RWPE2 (cell line): ENCODE data around the gene RIMS1.
"Not testable (repeated sequence)": the region's sequence is repeated elsewhere in the genome, so short reads cannot be mapped to it uniquely, and the experiment has no call there.

Experiments used
- ATAC-seq: fragments of 200-7000 bp; cut with Tn5 transposase; 3 replicates; pipeline ENCODE4 v1.9.1; 2021; ENCODE audit warnings: low read depth
- DNase-seq: peaks from one replicate; pipeline ENCODE4 v3.0.0-alpha.2; 2020; ENCODE audit warnings: low spot score
- H3K27ac ChIP-seq: fragments of 450-650 bp; 2 replicates; pipeline ENCODE4 v1.5.1; 2017; ENCODE audit warnings: mild to moderate bottlenecking; ENCODE audit not compliant: poor library complexity, severe bottlenecking
- H3K27me3 ChIP-seq: fragments of 250-450 bp; sonication (Bioruptor Pico); 2 replicates; pipeline ENCODE4 v1.5.1; 2021; ENCODE audit warnings: mild to moderate bottlenecking, moderate library complexity; ENCODE audit not compliant: insufficient read depth, poor library complexity, severe bottlenecking
- H3K36me3 ChIP-seq: fragments of 250-450 bp; sonication (Bioruptor Pico); 2 replicates; pipeline ENCODE4 v1.5.1; 2020; ENCODE audit warnings: low read depth, mild to moderate bottlenecking, moderate library complexity
- H3K4me1 ChIP-seq: fragments of 250-450 bp; sonication (Bioruptor Pico); 2 replicates; pipeline ENCODE4 v1.5.1; 2021; ENCODE audit warnings: mild to moderate bottlenecking, moderate library complexity; ENCODE audit not compliant: insufficient read depth, poor library complexity, severe bottlenecking
- H3K4me3 ChIP-seq: fragments of 250-450 bp; sonication (Bioruptor Pico); 2 replicates; pipeline ENCODE4 v1.5.1; 2021; ENCODE audit warnings: mild to moderate bottlenecking, moderate library complexity; ENCODE audit not compliant: severe bottlenecking
- H3K9me3 ChIP-seq: fragments of 250-450 bp; sonication (Bioruptor Pico); 2 replicates; pipeline ENCODE4 v1.5.1; 2021; ENCODE audit warnings: mild to moderate bottlenecking, moderate library complexity; ENCODE audit not compliant: severe bottlenecking
- TF ChIP-seq, protein P1 (sequence below): fragments of 450-650 bp; IDR thresholded peaks from one replicate; pipeline ENCODE4 v1.5.1; 2017; ENCODE audit warnings: mild to moderate bottlenecking, moderate library complexity; ENCODE audit not compliant: poor library complexity, severe bottlenecking

RIMS1 gene

DNA sequence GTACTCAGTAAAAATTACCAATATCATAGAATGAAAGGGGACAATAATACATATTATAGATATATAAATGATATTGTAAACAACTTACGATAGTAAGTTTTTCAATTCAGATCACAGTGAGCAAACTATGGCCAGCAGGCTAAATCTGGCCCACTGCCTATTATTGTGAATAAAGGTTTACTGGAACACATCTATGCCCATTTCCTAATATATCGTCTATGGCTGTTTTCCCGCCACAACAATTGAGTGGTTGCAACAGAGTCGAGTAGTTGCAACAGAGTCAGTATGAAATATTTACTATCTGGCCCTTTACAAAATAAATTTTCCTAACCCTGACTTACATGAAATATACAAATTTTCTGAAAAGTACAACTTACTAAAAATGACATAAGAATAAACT lies 438.2 kb downstream of the RIMS1 start:
- H3K9me3 ChIP-seq = no peaks in the 10 kb centered on the region
- H3K27me3 ChIP-seq = peaks cover 4% of the 10 kb centered on the region
- no peak overlapping the region for H3K4me3 ChIP-seq
- no peaks in the 10 kb centered on the region for H3K36me3 ChIP-seq
- H3K27ac ChIP-seq = no peak overlapping the region
- ATAC-seq = no peak
- no peak for DNase-seq
- TF ChIP-seq, protein P1, sequence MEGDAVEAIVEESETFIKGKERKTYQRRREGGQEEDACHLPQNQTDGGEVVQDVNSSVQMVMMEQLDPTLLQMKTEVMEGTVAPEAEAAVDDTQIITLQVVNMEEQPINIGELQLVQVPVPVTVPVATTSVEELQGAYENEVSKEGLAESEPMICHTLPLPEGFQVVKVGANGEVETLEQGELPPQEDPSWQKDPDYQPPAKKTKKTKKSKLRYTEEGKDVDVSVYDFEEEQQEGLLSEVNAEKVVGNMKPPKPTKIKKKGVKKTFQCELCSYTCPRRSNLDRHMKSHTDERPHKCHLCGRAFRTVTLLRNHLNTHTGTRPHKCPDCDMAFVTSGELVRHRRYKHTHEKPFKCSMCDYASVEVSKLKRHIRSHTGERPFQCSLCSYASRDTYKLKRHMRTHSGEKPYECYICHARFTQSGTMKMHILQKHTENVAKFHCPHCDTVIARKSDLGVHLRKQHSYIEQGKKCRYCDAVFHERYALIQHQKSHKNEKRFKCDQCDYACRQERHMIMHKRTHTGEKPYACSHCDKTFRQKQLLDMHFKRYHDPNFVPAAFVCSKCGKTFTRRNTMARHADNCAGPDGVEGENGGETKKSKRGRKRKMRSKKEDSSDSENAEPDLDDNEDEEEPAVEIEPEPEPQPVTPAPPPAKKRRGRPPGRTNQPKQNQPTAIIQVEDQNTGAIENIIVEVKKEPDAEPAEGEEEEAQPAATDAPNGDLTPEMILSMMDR = no peak
- no peaks in the 10 kb centered on the region for H3K4me1 ChIP-seq

DNA sequence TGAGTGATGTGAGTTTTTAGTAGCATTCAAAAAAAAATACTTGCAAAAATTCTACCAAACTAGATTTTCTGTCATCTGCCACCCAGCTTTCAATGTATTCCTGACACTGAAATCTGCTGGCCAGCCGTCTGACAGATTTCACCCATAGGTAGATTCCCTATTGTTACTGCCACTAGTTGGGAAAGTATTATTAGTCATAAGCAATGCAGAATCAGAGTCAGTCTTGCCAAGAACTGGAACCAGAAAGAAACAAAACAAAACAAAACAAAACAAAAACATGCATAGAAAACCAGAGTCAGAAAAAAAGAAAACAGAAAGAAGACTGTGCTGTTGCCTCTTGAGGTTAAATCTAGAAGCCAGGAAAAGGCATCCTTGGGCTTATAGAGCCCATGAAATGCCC lies 442.4 kb downstream of the RIMS1 start:
- Histone ChIP-seq H3K36me3 (no peaks in the 10 kb centered on the region), H3K27me3 (peaks cover 4% of the 10 kb centered on the region), H3K4me3 (no peak overlapping the region), H3K27ac (no peak overlapping the region), H3K9me3 (no peaks in the 10 kb centered on the region), H3K4me1 (no peaks in the 10 kb centered on the region)
- no peak for DNase-seq
- no peak for ATAC-seq
- TF ChIP-seq, protein P1 = no peak

DNA sequence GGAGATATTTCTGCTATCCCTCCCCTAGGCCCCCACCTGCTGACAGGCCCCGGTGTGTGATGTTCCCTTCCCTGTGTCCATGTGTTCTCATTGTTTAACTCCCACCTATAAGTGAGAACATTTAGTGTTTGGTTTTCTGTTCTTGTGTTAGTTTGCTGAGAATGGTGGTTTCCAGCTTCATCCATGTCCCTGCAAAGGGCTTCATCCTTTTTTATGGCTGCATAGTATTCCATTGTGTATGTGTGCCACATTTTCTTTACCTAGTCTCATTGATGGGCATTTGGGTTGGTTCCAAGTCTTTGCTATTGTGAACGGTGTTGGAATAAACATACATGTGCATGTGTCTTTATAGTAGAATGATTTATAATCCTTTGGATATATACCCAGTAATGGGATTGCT lies 448.9 kb downstream of the RIMS1 start:
- not testable (repeated sequence) for H3K4me1 ChIP-seq, H3K4me3 ChIP-seq, DNase-seq, ATAC-seq, H3K27ac ChIP-seq, H3K9me3 ChIP-seq, H3K27me3 ChIP-seq, H3K36me3 ChIP-seq

DNA sequence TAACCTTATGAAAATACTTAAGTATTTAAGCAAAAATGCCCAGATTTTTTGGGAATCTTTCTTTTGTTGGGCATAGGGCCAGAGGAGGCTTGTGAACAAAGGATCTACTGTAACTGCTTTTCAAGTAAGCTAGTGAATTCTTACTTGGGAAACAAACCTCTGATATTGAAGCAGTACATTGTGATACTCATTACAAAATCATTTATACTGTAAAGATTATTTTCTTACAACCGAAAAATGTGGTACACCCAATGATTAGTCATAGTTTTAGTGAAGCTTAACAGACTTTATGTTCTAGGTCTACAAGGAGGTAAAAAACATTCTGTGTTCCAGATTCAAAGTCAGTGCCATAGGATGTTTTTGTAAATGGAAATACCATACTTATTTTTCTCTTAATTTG lies 462.6 kb downstream of the RIMS1 start:
- TF ChIP-seq, protein P1 = no peak
- Histone ChIP-seq H3K27me3 (no peaks in the 10 kb centered on the region), H3K4me3 (no peak overlapping the region), H3K36me3 (no peaks in the 10 kb centered on the region), H3K4me1 (peaks cover 8% of the 10 kb centered on the region), H3K9me3 (no peaks in the 10 kb centered on the region), H3K27ac (no peak overlapping the region)
- peak; percentile 44; the same call in 1 of the 3 replicates for ATAC-seq
- DNase-seq = no peak

DNA sequence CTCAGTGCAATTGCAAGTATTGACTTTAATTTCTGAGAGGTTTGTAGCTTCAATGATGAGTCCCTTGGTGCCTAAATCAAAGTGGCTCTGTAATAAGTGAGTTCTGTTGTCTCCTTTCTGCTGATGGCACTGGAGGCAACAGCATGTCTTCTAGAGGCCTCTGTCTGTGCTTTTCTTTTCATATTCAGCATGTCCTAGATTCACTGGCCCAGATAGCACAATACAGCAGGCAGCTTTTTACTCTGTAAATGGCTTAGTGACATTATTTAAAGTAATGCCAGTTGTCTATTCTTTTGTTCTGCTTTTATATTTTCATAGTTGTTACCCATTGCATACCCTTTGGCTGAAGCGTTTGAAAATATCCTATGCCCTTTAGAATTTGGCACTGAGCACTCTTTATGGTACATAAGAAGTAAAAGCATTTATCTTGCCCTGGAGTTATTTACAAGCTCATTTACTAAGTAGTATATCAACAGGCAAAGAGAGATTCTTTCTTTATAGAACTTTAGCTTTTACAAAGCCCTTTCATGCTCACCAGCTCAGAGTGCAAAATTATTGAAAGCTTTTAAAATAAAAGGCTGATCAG lies 464.0 kb downstream of the RIMS1 start:
- Histone ChIP-seq H3K36me3 (no peaks in the 10 kb centered on the region), H3K27ac (no peak overlapping the region), H3K4me3 (no peak overlapping the region), H3K4me1 (peaks cover 8% of the 10 kb centered on the region), H3K9me3 (no peaks in the 10 kb centered on the region), H3K27me3 (no peaks in the 10 kb centered on the region)
- DNase-seq (no peak), ATAC-seq (no peak)
- TF ChIP-seq, protein P1 = no peak
